ENCODE measurements around the gene GPR55. TPM values are rescaled to one million over a fixed set of nuclear protein-coding genes. Genes with fewer than 3 reads are reported as not detected.
A peak's percentile ranks its signal among the peaks of the same experiment; 100 is the strongest.

Gene GPR55
- total RNA-seq, 1 experiment from 2014 or later, result not detected

- Histone ChIP-seq H2AFZ (ENCODE audit: low read length) (no peak overlapping the region), H3K27me3 (ENCODE audit: insufficient read depth, low read length) (no peaks in the 10 kb centered on the region), H3K23me2 (ENCODE audit: insufficient read length, low read depth, low read length, poor library complexity, severe bottlenecking) (peaks cover 7% of the 10 kb centered on the region), H2BK12ac (ENCODE audit: insufficient read length, low read depth, low read length) (no peak overlapping the region), H2BK5ac (ENCODE audit: insufficient read length, low read length) (no peak overlapping the region), H3K9ac (ENCODE audit: extremely low read depth, insufficient read length, low read length) (no peak overlapping the region), H3K14ac (ENCODE audit: insufficient read depth, low read length) (no peak overlapping the region), H2AK5ac (ENCODE audit: insufficient read length, low read length) (no peak overlapping the region), H3K9me3 (ENCODE audit: control insufficient read depth, low read depth, low read length) (no peaks in the 10 kb centered on the region), H2BK120ac (ENCODE audit: low read depth, low read length, poor library complexity, severe bottlenecking) (no peak overlapping the region), H3K18ac (ENCODE audit: insufficient read length, low read depth, low read length) (no peak overlapping the region), H4K91ac (ENCODE audit: insufficient read length, low read depth, low read length) (no peak overlapping the region), H3K23ac (ENCODE audit: insufficient read length, low read depth, low read length) (no peak overlapping the region), H3T11ph (ENCODE audit: low read length) (no peak overlapping the region), H4K8ac (replicated peaks; ENCODE audit: insufficient read length, low read depth, low read length) (no peak overlapping the region), H3K56ac (ENCODE audit: insufficient read length, low read depth, low read length) (no peak overlapping the region), H3K79me1 (ENCODE audit: insufficient read depth, low read depth, low read length, poor library complexity, severe bottlenecking) (no peaks in the 10 kb centered on the region), H3K27ac (ENCODE audit: insufficient read length, low read depth, low read length) (no peak overlapping the region), H4K5ac (ENCODE audit: insufficient read length, low read depth, low read length) (no peak overlapping the region), H3K4me2 (ENCODE audit: insufficient read depth, insufficient read length, low read length) (no peak overlapping the region), H3K79me2 (ENCODE audit: insufficient read depth, low read length) (peaks cover 10% of the 10 kb centered on the region; the same call in 1 of the 2 replicates), H4K20me1 (ENCODE audit: control insufficient read depth, insufficient read depth, insufficient read length) (no peaks in the 10 kb centered on the region), H2BK20ac (ENCODE audit: low read depth, low read length, poor library complexity, severe bottlenecking) (no peak overlapping the region), H3K4me1 (ENCODE audit: insufficient read depth, low read length) (peaks cover 19% of the 10 kb centered on the region; the same call in 1 of the 2 replicates), H3K4ac (ENCODE audit: low read depth, low read length) (no peak overlapping the region), H2BK15ac (ENCODE audit: low read depth, low read length) (no peak overlapping the region)
- TF ChIP-seq CTCF (conservative IDR thresholded peaks at IDR 0.05), result no peak
- Mint-ChIP-seq H3K4me1 (peaks cover 48% of the 10 kb centered on the region in 2 experiments), H3K27ac (no peak overlapping the region), H3K4me3 (peak overlapping the region in 1 of 2 experiments; percentile 93; a peak in 3 of 5 replicates), H3K36me3 (ENCODE audit: insufficient read depth in 1 of 3, low read depth in 3 of 3) (peaks cover 0 to 5% (median 0%) of the 10 kb centered on the region in 3 experiments; a peak in 2 of 7 replicates), H3K27me3 (ENCODE audit: low read depth) (peaks cover 5% of the 10 kb centered on the region; the same call in 1 of the 2 replicates), H3K9me3 (no peaks in the 10 kb centered on the region; a peak in 1 of 5 replicates)
- WGBS (ENCODE audit: extremely low coverage, insufficient read length, low lambda C conversion rate), result no CpG with 5 or more reads among the region's 8 CpGs
- no peak for DNase-seq
These were observed 62.0 kb downstream of the GPR55 start for GRCh38 chr2:230863031-230863430.
